Measurements from ENCODE around the gene POU2AF2. TPM values are rescaled to one million over a fixed set of nuclear protein-coding genes. Genes with fewer than 3 reads are reported as not detected.

Gene POU2AF2
- total and polyA plus RNA-seq, 2 of the 8 experiments (the other 6 are each of a cell fraction or from before 2014, with no cell fraction given): not detected

DNA sequence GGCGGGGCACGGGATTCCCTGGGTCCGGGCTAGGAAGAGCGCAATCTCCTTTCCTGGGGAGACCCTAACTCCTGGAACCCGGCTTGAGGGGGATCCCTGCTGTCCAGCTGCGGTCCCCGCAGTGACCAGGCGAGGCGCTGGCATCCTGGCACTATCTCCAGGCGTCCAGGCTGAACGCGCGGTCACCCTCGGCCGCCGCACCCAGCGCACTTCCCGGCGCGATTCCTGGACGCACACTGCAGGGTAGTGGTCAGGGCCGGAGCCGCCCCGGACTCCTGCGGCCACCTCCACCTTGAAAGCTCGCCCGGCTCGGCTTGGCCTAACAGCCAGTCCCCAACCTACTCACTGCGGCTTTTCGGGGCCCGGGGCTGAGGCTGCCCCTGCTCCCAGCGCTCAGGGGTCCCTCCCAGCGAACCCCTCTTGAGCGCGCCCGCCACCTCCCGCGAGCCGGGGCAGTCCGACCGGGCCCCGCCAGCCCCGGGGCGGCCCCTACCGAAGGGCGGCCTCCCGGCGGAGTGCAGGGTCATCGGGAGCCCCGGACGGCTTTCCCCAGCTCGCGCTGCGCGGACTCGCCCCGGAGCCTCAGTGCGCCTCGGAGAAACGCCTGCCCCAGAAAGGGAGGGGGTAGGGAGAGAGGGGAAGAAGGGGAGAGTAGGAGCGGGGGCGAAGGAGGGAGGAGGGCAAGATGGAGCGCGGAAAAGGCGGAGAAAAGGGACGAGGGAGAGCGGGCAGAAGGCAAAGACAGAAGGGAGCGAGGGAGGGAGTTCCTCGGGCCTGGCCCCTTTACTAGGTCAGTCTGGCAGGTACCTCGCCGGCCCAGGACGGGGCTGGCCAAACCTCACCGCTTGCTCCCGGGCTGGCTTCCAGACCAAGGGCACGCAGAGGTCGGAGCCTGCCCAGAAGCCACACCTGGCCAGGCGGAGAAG is 53.8 kb downstream of the POU2AF2 start (continued):
- TF ChIP-seq, protein P1, sequence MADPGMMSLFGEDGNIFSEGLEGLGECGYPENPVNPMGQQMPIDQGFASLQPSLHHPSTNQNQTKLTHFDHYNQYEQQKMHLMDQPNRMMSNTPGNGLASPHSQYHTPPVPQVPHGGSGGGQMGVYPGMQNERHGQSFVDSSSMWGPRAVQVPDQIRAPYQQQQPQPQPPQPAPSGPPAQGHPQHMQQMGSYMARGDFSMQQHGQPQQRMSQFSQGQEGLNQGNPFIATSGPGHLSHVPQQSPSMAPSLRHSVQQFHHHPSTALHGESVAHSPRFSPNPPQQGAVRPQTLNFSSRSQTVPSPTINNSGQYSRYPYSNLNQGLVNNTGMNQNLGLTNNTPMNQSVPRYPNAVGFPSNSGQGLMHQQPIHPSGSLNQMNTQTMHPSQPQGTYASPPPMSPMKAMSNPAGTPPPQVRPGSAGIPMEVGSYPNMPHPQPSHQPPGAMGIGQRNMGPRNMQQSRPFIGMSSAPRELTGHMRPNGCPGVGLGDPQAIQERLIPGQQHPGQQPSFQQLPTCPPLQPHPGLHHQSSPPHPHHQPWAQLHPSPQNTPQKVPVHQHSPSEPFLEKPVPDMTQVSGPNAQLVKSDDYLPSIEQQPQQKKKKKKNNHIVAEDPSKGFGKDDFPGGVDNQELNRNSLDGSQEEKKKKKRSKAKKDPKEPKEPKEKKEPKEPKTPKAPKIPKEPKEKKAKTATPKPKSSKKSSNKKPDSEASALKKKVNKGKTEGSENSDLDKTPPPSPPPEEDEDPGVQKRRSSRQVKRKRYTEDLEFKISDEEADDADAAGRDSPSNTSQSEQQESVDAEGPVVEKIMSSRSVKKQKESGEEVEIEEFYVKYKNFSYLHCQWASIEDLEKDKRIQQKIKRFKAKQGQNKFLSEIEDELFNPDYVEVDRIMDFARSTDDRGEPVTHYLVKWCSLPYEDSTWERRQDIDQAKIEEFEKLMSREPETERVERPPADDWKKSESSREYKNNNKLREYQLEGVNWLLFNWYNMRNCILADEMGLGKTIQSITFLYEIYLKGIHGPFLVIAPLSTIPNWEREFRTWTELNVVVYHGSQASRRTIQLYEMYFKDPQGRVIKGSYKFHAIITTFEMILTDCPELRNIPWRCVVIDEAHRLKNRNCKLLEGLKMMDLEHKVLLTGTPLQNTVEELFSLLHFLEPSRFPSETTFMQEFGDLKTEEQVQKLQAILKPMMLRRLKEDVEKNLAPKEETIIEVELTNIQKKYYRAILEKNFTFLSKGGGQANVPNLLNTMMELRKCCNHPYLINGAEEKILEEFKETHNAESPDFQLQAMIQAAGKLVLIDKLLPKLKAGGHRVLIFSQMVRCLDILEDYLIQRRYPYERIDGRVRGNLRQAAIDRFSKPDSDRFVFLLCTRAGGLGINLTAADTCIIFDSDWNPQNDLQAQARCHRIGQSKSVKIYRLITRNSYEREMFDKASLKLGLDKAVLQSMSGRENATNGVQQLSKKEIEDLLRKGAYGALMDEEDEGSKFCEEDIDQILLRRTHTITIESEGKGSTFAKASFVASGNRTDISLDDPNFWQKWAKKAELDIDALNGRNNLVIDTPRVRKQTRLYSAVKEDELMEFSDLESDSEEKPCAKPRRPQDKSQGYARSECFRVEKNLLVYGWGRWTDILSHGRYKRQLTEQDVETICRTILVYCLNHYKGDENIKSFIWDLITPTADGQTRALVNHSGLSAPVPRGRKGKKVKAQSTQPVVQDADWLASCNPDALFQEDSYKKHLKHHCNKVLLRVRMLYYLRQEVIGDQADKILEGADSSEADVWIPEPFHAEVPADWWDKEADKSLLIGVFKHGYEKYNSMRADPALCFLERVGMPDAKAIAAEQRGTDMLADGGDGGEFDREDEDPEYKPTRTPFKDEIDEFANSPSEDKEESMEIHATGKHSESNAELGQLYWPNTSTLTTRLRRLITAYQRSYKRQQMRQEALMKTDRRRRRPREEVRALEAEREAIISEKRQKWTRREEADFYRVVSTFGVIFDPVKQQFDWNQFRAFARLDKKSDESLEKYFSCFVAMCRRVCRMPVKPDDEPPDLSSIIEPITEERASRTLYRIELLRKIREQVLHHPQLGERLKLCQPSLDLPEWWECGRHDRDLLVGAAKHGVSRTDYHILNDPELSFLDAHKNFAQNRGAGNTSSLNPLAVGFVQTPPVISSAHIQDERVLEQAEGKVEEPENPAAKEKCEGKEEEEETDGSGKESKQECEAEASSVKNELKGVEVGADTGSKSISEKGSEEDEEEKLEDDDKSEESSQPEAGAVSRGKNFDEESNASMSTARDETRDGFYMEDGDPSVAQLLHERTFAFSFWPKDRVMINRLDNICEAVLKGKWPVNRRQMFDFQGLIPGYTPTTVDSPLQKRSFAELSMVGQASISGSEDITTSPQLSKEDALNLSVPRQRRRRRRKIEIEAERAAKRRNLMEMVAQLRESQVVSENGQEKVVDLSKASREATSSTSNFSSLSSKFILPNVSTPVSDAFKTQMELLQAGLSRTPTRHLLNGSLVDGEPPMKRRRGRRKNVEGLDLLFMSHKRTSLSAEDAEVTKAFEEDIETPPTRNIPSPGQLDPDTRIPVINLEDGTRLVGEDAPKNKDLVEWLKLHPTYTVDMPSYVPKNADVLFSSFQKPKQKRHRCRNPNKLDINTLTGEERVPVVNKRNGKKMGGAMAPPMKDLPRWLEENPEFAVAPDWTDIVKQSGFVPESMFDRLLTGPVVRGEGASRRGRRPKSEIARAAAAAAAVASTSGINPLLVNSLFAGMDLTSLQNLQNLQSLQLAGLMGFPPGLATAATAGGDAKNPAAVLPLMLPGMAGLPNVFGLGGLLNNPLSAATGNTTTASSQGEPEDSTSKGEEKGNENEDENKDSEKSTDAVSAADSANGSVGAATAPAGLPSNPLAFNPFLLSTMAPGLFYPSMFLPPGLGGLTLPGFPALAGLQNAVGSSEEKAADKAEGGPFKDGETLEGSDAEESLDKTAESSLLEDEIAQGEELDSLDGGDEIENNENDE (IDR thresholded peaks at IDR 0.05; ENCODE audit: insufficient replicate concordance, low read length): no peak
- TF ChIP-seq MAFK (IDR thresholded peaks at IDR 0.05; ENCODE audit: low read depth, low read length) (no peak), POLR2A (IDR thresholded peaks at IDR 0.05; ENCODE audit: control extremely low read depth in 1 of 2, low read depth in 2 of 2, low read length in 2 of 2) (peak in 1 of 2 experiments; percentile 52; a peak in 1 of 3 replicates), SP1 (IDR thresholded peaks at IDR 0.05; ENCODE audit: low read depth, low read length) (no peak), EP300 (IDR thresholded peaks at IDR 0.05; ENCODE audit: borderline replicate concordance in 1 of 2, low read depth in 2 of 2, low read length in 2 of 2) (no peak), SUZ12 (IDR thresholded peaks at IDR 0.05; ENCODE audit: low read length) (peak; percentile 37; the same call in 1 of the 2 replicates), PHF8 (conservative IDR thresholded peaks at IDR 0.05; ENCODE audit: low read depth, low read length) (peak; percentile 49), EGR1 (IDR thresholded peaks at IDR 0.05; ENCODE audit: borderline replicate concordance, low read depth, low read length) (0 out of 2 replicates have a peak, but pooled peaks have one; percentile 48), KDM4A (IDR thresholded peaks at IDR 0.05; ENCODE audit: low read depth, low read length, severe bottlenecking) (peak; percentile 86)

Data from H1 (cell line).